HG03565 (cell line): ENCODE data around the gene FBXL20.
"Not testable (repeated sequence)": the region's sequence is repeated elsewhere in the genome, so short reads cannot be mapped to it uniquely, and the experiment has no call there.

ENCODE experiments used
- ATAC-seq: cut with Tn5 transposase; IDR thresholded peaks from one replicate; pipeline ENCODE4 v1.9.1; 2021; ENCODE audit warnings: mild to moderate bottlenecking, moderate library complexity; ENCODE audit not compliant: unreplicated experiment

The FBXL20 gene

GRCh38 chr17:39391448-39391847 is 10.0 kb downstream of the FBXL20 start:
- ATAC-seq, result no peak

GRCh38 chr17:39385040-39385439 is 16.4 kb downstream of the FBXL20 start:
- no peak for ATAC-seq

- no peak for ATAC-seq
Measured at GRCh38 chr17:39380144-39380543, 21.3 kb downstream of the FBXL20 start.

GRCh38 chr17:39376434-39376833 is 25.0 kb downstream of the FBXL20 start:
- no peak for ATAC-seq

- not testable (repeated sequence) for ATAC-seq
Measured at GRCh38 chr17:39367805-39368204, 33.6 kb downstream of the FBXL20 start.

GRCh38 chr17:39365872-39366271 is 35.6 kb downstream of the FBXL20 start:
- ATAC-seq, result no peak

- no peak for ATAC-seq
Measured at GRCh38 chr17:39365242-39365641, 36.2 kb downstream of the FBXL20 start.

- no peak for ATAC-seq
Measured at GRCh38 chr17:39364236-39365025, 37.0 kb downstream of the FBXL20 start.

- ATAC-seq, result no peak
Measured at GRCh38 chr17:39361064-39361463, 40.4 kb downstream of the FBXL20 start.

- no peak for ATAC-seq
Measured at GRCh38 chr17:39360537-39360936, 40.9 kb downstream of the FBXL20 start.

GRCh38 chr17:39359994-39360393 is 41.4 kb downstream of the FBXL20 start:
- no peak for ATAC-seq

GRCh38 chr17:39357986-39358385 is 43.4 kb downstream of the FBXL20 start:
- ATAC-seq, result no peak

- no peak for ATAC-seq
Measured at GRCh38 chr17:39357488-39357887, 43.9 kb downstream of the FBXL20 start.

- no peak for ATAC-seq
Measured at GRCh38 chr17:39352986-39353385, 48.4 kb downstream of the FBXL20 start.

- no peak for ATAC-seq
Measured at GRCh38 chr17:39352511-39352910, 48.9 kb downstream of the FBXL20 start.

GRCh38 chr17:39351508-39351907 is 49.9 kb downstream of the FBXL20 start:
- ATAC-seq, result no peak

- no peak for ATAC-seq
Measured at GRCh38 chr17:39349246-39349645, 52.2 kb downstream of the FBXL20 start.

GRCh38 chr17:39346863-39347262 is 54.6 kb downstream of the FBXL20 start:
- not testable (repeated sequence) for ATAC-seq

GRCh38 chr17:39341541-39341940 is 59.9 kb downstream of the FBXL20 start:
- ATAC-seq, result no peak

GRCh38 chr17:39340731-39341130 is 60.7 kb downstream of the FBXL20 start:
- ATAC-seq, result no peak

- no peak for ATAC-seq
Measured at GRCh38 chr17:39339272-39339671, 62.2 kb downstream of the FBXL20 start.

- not testable (repeated sequence) for ATAC-seq
Measured at GRCh38 chr17:39337649-39338048, 63.8 kb downstream of the FBXL20 start.

GRCh38 chr17:39335704-39336223 is 65.7 kb downstream of the FBXL20 start:
- ATAC-seq, result no peak
